SK-N-SH (cell line): ENCODE measurements around the gene LINC00237. TPM values are rescaled to one million over a fixed set of nuclear protein-coding genes. Genes with fewer than 3 reads are reported as not detected.

ENCODE experiments used
- CTCF ChIA-PET: fragments of 300-600, 350-600 bp; formaldehyde crosslinking; extraction: SDS; loops from one replicate; lab custom pipeline; 2021; lab: Yijun Ruan, JAX
- POLR2A ChIA-PET: fragments of 350-600 bp; sonication (Branson Sonifier 250); formaldehyde crosslinking; extraction: SDS; loops from one replicate; lab custom pipeline; 2020; ENCODE audit warnings: antibody characterized with exemption, inconsistent platforms; lab: Yijun Ruan, JAX
- DNase-seq: peaks from one replicate; pipeline ENCODE4 v3.0.0; 2012
- H2AFZ ChIP-seq: fragments of 200-600 bp; sonication (generic); 2 replicates; pipeline ENCODE4 v1.8.1; 2016; ENCODE audit warnings: antibody characterized with exemption, mild to moderate bottlenecking, low read depth
- H3F3A ChIP-seq: fragments of 200-600 bp; sonication (generic); replicated peaks from 2 replicates; pipeline ENCODE3; 2016; ENCODE audit warnings: antibody characterized with exemption, mild to moderate bottlenecking; ENCODE audit not compliant: insufficient read depth
- H3K27ac ChIP-seq, 2 experiments: fragments of 200-500 bp in 1 of 2; fragments of 200-600 bp in 1 of 2; sonication (Bioruptor generic) in 1 of 2; sonication (generic), shearing (Covaris generic) in 1 of 2; 2 replicates each; pipeline versions ENCODE4 v1.5.1 to v1.6.1; 2014 to 2016; ENCODE audit warnings: low read depth in 2 of 2, inconsistent platforms in 1 of 2, low read length in 1 of 2, mild to moderate bottlenecking in 1 of 2, mixed read lengths in 1 of 2
- H3K27me3 ChIP-seq: fragments of 200-600 bp; sonication (generic), shearing (Covaris generic); 2 replicates; pipeline ENCODE4 v1.6.1; 2016; ENCODE audit warnings: mixed run types; ENCODE audit not compliant: insufficient read depth
- H3K36me3 ChIP-seq, 2 experiments: fragments of 200-500 bp in 1 of 2; fragments of 200-600 bp in 1 of 2; sonication (Bioruptor generic) in 1 of 2; sonication (generic) in 1 of 2; replicated peaks in 1 of 2; 2 replicates each; pipeline versions ENCODE3 to v1.5.1; 2014 to 2016; ENCODE audit warnings: low read length in 1 of 2, mild to moderate bottlenecking in 1 of 2; ENCODE audit not compliant: insufficient read depth in 2 of 2, control insufficient read depth in 1 of 2
- H3K4me1 ChIP-seq, 2 experiments: fragments of 200-500 bp in 1 of 2; fragments of 200-600 bp in 1 of 2; sonication (Bioruptor generic) in 1 of 2; sonication (generic), shearing (Covaris generic) in 1 of 2; 2 replicates each; pipeline versions ENCODE4 v1.5.1 to v1.6.1; 2014 to 2016; ENCODE audit warnings: low read depth in 1 of 2, low read length in 1 of 2, mixed run types in 1 of 2; ENCODE audit not compliant: insufficient read depth in 2 of 2, control insufficient read depth in 1 of 2
- H3K4me2 ChIP-seq: fragments of 200-600 bp; sonication (generic), shearing (Covaris generic); 2 replicates; pipeline ENCODE4 v1.6.1; 2017; ENCODE audit warnings: mixed run types
- H3K4me3 ChIP-seq, 2 experiments: fragments of 200-500 bp in 1 of 2; fragments of 200-600 bp in 1 of 2; sonication (Bioruptor generic) in 1 of 2; sonication (generic), shearing (Covaris generic) in 1 of 2; 2 replicates each; pipeline versions ENCODE4 v1.5.1 to v1.8.1; 2014 to 2016; ENCODE audit warnings: low read depth in 2 of 2, inconsistent platforms in 1 of 2, low read length in 1 of 2, mild to moderate bottlenecking in 1 of 2, mixed read lengths in 1 of 2, moderate library complexity in 1 of 2
- H3K79me2 ChIP-seq: fragments of 200-600 bp; sonication (generic); 2 replicates; pipeline ENCODE4 v1.8.1; 2017; ENCODE audit warnings: mild to moderate bottlenecking; ENCODE audit not compliant: insufficient read depth
- H3K9ac ChIP-seq: fragments of 200-600 bp; sonication (generic); 2 replicates; pipeline ENCODE4 v1.6.1; 2017; ENCODE audit warnings: mixed run types
- H3K9me2 ChIP-seq: fragments of 200-600 bp; sonication (generic); 2 replicates; pipeline ENCODE4 v1.6.1; 2017; ENCODE audit warnings: mixed run types
- H3K9me3 ChIP-seq: fragments of 200-600 bp; sonication (generic); 2 replicates; pipeline ENCODE4 v1.6.1; 2017; ENCODE audit warnings: mixed run types, mild to moderate bottlenecking, moderate library complexity
- H4K20me1 ChIP-seq: fragments of 200-600 bp; sonication (generic); 2 replicates; pipeline ENCODE4 v1.6.1; 2017; ENCODE audit warnings: mild to moderate bottlenecking, mixed run types; ENCODE audit not compliant: insufficient read depth
- ELF1 ChIP-seq: IDR thresholded peaks from 2 replicates; pipeline ENCODE4 v1.4.0; 2012
- EP300 ChIP-seq, 2 experiments: IDR thresholded peaks; 2 replicates each; pipeline versions ENCODE4 v1.4.0 to v1.6.1; 2012; ENCODE audit warnings: borderline replicate concordance in 1 of 2, low read depth in 1 of 2, low read length in 1 of 2
- FOSL2 ChIP-seq: IDR thresholded peaks from 2 replicates; pipeline ENCODE4 v1.4.0; 2012; ENCODE audit warnings: low read depth, mild to moderate bottlenecking, moderate library complexity, borderline replicate concordance
- FOXJ3 ChIP-seq: sonication (generic); formaldehyde crosslinking; IDR thresholded peaks from 2 replicates; pipeline ENCODE4 v1.5.1; 2020; ENCODE audit warnings: mild to moderate bottlenecking, missing genetic modification reagents
- FOXM1 ChIP-seq: IDR thresholded peaks from 2 replicates; pipeline ENCODE4 v1.4.0; 2012; ENCODE audit warnings: low read depth, mild to moderate bottlenecking
- GATA2 ChIP-seq: sonication (generic); formaldehyde crosslinking; IDR thresholded peaks from 2 replicates; pipeline ENCODE4 v1.5.0; 2020; ENCODE audit warnings: mild to moderate bottlenecking, missing genetic modification reagents
- MXI1 ChIP-seq: IDR thresholded peaks from 2 replicates; pipeline ENCODE4 v1.6.1; 2012; ENCODE audit warnings: mild to moderate bottlenecking, low read depth, low read length, improper control_type of control experiment
- NFIC ChIP-seq: IDR thresholded peaks from 2 replicates; pipeline ENCODE4 v1.4.0; 2012; ENCODE audit warnings: borderline replicate concordance
- POLR2AphosphoS5 ChIP-seq: IDR thresholded peaks from 2 replicates; pipeline ENCODE4 v1.6.1; 2012; ENCODE audit warnings: low read depth, low read length
- RCOR1 ChIP-seq: fragments of 150-350 bp; IDR thresholded peaks from 2 replicates; pipeline ENCODE4 v1.6.1; 2017; ENCODE audit warnings: antibody characterized with exemption, low read length
- RFX5 ChIP-seq: IDR thresholded peaks from 2 replicates; pipeline ENCODE4 v1.6.1; 2012; ENCODE audit warnings: mild to moderate bottlenecking, improper control_type of control experiment, low read length
- RXRA ChIP-seq: IDR thresholded peaks from 2 replicates; pipeline ENCODE4 v1.4.0; 2012; ENCODE audit warnings: low read depth, mild to moderate bottlenecking, borderline replicate concordance
- SMC3 ChIP-seq: IDR thresholded peaks from 2 replicates; pipeline ENCODE4 v1.6.1; 2012; ENCODE audit warnings: low read depth, low read length, improper control_type of control experiment
- WGBS: methylation state at CpG from one replicate; pipeline ENCODE4 v1.1.6; 2017; ENCODE audit warnings: low lambda C conversion rate; 5-methylcytosine and 5-hydroxymethylcytosine counted together
- polyA plus RNA-seq, 3 experiments: library from polyadenylated mRNA; depleted of rRNA; stranded (reverse); fragments of >200 nt; gene quantifications; 2 replicates each; pipeline ENCODE4 v1.2.3, GENCODE V29; 2012
- TF ChIP-seq, protein P1 (sequence below): fragments of 150-350 bp; IDR thresholded peaks from 2 replicates; pipeline ENCODE4 v1.6.1; 2016; ENCODE audit warnings: mild to moderate bottlenecking, low read depth, low read length
- TF ChIP-seq, protein P2 (sequence below): IDR thresholded peaks from 2 replicates; pipeline ENCODE4 v1.4.0; 2012; ENCODE audit warnings: low read depth, borderline replicate concordance

The LINC00237 gene
- polyA plus RNA-seq, 1 of the 3 experiments (the other 2 are of a cell fraction) = not detected

DNA sequence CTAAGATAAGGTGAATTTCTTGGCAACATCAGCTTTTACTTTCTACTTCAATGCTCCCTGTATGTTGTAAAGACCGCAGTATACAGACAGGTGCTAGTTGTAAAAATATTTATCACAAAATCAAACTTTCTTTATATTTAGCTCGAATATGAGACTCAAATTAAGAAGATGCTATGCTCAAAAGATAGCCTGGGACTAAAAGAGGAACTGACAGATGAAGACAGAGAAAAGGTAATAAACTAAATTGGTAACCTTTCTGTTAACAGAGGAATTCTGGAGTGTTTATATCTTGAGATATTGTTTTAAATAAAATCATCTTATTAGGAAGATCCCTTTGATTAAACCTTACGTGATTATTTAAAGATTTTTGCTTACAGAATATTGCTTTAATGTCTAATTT is 39.3 kb upstream of the LINC00237 start:
- ChIA-PET CTCF (interaction anchor here (1.3 kb wide), 1 partner anchor 16 kb away, joined by 3 read pairs; no protein-coding TSS in a partner anchor), POLR2A (no interaction called here)
- 65% methylated on average over 3 of the region's 3 CpGs for WGBS

DNA sequence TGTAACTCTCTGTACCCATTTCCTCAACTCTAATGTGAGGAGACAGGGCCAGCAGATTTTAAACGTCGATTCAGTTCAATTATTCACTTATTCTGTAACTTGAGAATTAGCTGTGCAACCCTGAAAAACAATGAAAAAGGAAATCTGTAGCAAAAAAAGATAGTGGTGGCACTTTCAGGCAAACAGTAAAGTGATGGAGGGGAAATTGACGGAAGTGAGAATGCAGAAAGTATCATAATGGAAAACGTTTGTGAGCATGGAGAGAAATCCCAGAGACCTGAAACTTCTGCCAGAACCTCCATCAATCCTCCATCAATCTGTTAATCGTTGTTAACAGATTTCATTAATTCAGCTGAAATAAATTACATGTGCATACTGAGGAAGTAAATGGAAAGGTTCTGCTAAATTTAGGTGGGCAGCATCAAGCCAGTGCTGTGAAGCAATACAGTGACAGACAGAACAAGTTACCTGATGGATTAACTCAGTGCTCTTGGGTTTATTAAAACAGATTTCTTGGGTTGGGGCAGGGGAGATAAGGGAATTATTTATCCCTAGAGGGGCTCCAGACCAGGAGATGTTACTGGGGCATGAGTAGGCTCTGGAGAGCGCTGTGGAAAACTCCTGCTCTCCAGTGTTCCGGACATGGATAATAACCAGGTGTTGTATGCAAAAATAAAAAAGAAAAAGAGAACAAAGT is 37.2 kb upstream of the LINC00237 start:
- Histone ChIP-seq H3F3A (peaks cover 3% of the 10 kb centered on the region), H3K4me2 (no peak overlapping the region), H3K79me2 (no peaks in the 10 kb centered on the region), H3K27me3 (no peaks in the 10 kb centered on the region), H3K27ac (peak overlapping the region in 1 of 2 experiments; percentile 85; a peak in 2 of 4 replicates), H3K9me2 (no peaks in the 10 kb centered on the region), H3K36me3 (no peaks in the 10 kb centered on the region), H3K4me3 (no peak overlapping the region), H2AFZ (no peak overlapping the region), H3K9me3 (no peaks in the 10 kb centered on the region), H4K20me1 (no peaks in the 10 kb centered on the region), H3K4me1 (peaks cover 0 to 20% of the 10 kb centered on the region in 2 experiments; a peak in 2 of 4 replicates), H3K9ac (no peak overlapping the region)
- POLR2A ChIA-PET = no interaction called here
- peak; percentile 32 for DNase-seq
- peak; percentile 67 for TF ChIP-seq GATA2 (CRISPR knock-in tag)
- TF ChIP-seq NFIC = no peak
- peak; percentile 22; the same call in 1 of the 2 replicates for TF ChIP-seq MXI1
- TF ChIP-seq EP300 (IDR thresholded peaks at IDR 0.05; ENCODE audit: borderline replicate concordance in 1 of 2, low read depth in 1 of 2, low read length in 1 of 2) = peak in 1 of 2 experiments; percentile 76; a peak in 2 of 4 replicates
- TF ChIP-seq POLR2AphosphoS5 = no peak
- TF ChIP-seq RCOR1 = peak; percentile 5; the same call in 1 of the 2 replicates
- TF ChIP-seq, protein P1, sequence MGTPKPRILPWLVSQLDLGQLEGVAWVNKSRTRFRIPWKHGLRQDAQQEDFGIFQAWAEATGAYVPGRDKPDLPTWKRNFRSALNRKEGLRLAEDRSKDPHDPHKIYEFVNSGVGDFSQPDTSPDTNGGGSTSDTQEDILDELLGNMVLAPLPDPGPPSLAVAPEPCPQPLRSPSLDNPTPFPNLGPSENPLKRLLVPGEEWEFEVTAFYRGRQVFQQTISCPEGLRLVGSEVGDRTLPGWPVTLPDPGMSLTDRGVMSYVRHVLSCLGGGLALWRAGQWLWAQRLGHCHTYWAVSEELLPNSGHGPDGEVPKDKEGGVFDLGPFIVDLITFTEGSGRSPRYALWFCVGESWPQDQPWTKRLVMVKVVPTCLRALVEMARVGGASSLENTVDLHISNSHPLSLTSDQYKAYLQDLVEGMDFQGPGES = no peak
- TF ChIP-seq ELF1 = no peak
- CTCF ChIA-PET = interaction anchor here (1.5 kb wide), 1 partner anchor 92 kb away, joined by 6 read pairs; no protein-coding TSS in a partner anchor
- 38% methylated on average over 7 of the region's 7 CpGs for WGBS

More for the DNA sequence above, 39.3 kb upstream of the LINC00237 start:
- Histone ChIP-seq H3K36me3 (no peaks in the 10 kb centered on the region), H3K9me2 (no peaks in the 10 kb centered on the region), H3K4me1 (peaks cover 0 to 20% of the 10 kb centered on the region in 2 experiments; a peak in 2 of 4 replicates), H3K9me3 (no peaks in the 10 kb centered on the region), H3F3A (peaks cover 3% of the 10 kb centered on the region), H3K27ac (no peak overlapping the region), H2AFZ (no peak overlapping the region), H3K27me3 (no peaks in the 10 kb centered on the region), H3K4me2 (no peak overlapping the region), H3K9ac (no peak overlapping the region), H3K79me2 (no peaks in the 10 kb centered on the region)
- DNase-seq = no peak
- TF ChIP-seq FOXM1 = no peak
- TF ChIP-seq, all 33 proteins: peak for 0
- Histone ChIP-seq H4K20me1 (no peaks in the 10 kb centered on the region), H3K4me3 (no peak overlapping the region)

DNA sequence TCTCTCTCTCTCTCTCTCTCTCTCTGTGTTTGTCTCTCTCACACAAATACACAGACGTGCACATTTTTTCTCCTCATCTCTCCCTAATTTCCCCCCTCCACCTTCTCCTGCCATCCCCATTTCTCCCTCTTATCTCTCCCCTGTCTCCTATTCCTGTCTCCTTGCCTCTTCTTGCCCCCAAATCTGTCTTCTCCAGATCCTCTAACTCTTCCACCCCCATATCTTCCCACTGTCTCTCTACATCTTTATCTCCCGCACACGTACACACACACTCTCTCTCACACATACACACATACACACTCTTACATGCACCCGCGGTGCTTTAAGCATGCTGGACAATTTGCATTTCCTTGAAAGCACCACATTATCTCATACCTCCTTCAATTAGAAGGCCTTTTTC is 35.7 kb upstream of the LINC00237 start:
- Histone ChIP-seq H3K9me3 (no peaks in the 10 kb centered on the region), H4K20me1 (no peaks in the 10 kb centered on the region), H3K9ac (no peak overlapping the region), H3K4me1 (peaks cover 0 to 20% of the 10 kb centered on the region in 2 experiments; a peak in 2 of 4 replicates), H3K4me3 (no peak overlapping the region), H3K27ac (no peak overlapping the region), H3K4me2 (no peak overlapping the region), H3F3A (peaks cover 3% of the 10 kb centered on the region), H3K79me2 (no peaks in the 10 kb centered on the region), H3K36me3 (no peaks in the 10 kb centered on the region), H3K9me2 (no peaks in the 10 kb centered on the region), H2AFZ (no peak overlapping the region), H3K27me3 (no peaks in the 10 kb centered on the region)
- 91% methylated on average over 5 of the region's 5 CpGs for WGBS
- POLR2A ChIA-PET = no interaction called here
- no peak for DNase-seq
- CTCF ChIA-PET = no interaction called here
- TF ChIP-seq FOXJ3 (CRISPR knock-in tag) = no peak
- TF ChIP-seq, protein P1 = no peak
- TF ChIP-seq GATA2 (CRISPR knock-in tag) = no peak
- no peak for TF ChIP-seq SMC3
- TF ChIP-seq FOSL2 = no peak
- no peak for TF ChIP-seq POLR2AphosphoS5
- TF ChIP-seq, protein P2, sequence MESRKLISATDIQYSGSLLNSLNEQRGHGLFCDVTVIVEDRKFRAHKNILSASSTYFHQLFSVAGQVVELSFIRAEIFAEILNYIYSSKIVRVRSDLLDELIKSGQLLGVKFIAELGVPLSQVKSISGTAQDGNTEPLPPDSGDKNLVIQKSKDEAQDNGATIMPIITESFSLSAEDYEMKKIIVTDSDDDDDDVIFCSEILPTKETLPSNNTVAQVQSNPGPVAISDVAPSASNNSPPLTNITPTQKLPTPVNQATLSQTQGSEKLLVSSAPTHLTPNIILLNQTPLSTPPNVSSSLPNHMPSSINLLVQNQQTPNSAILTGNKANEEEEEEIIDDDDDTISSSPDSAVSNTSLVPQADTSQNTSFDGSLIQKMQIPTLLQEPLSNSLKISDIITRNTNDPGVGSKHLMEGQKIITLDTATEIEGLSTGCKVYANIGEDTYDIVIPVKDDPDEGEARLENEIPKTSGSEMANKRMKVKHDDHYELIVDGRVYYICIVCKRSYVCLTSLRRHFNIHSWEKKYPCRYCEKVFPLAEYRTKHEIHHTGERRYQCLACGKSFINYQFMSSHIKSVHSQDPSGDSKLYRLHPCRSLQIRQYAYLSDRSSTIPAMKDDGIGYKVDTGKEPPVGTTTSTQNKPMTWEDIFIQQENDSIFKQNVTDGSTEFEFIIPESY = no peak
- no peak for TF ChIP-seq RXRA
- no peak for TF ChIP-seq RFX5
